AG09319 (cell line): ENCODE measurements around the gene TOP3B.
A peak's percentile ranks its signal among the peaks of the same experiment; 100 is the strongest.

ENCODE experiments used
- DNase-seq: peaks from one replicate; pipeline ENCODE4 v3.0.0-alpha.2; 2010; ENCODE audit warnings: low read depth; ENCODE audit errors: extremely low read depth
- CTCF ChIP-seq: IDR thresholded peaks from 2 replicates; pipeline ENCODE4 v1.5.1; 2011; ENCODE audit warnings: low read depth, mild to moderate bottlenecking, inconsistent platforms, low read length, moderate library complexity

The TOP3B gene

DNA sequence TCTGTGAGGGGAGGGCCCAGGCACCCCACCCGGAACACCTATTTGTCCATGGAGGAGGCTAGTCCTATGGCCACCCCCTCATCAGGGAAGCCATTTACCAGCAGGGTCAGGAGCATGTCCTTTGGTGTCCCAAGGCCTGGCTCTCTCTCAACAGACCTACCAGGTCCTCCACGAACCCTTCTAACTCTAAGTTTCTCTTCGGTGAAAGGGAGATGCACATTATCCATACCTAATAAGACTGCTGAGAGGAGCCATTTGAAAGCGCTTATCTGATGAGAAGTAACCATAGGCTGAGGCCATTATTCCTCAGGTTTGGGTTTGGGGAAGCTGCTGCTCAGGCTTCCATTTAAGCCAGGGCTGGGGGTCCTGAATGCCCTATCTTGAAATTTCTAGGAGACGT lies 9.2 kb upstream of the TOP3B start:
- DNase-seq, result no peak
- no peak for TF ChIP-seq CTCF

DNA sequence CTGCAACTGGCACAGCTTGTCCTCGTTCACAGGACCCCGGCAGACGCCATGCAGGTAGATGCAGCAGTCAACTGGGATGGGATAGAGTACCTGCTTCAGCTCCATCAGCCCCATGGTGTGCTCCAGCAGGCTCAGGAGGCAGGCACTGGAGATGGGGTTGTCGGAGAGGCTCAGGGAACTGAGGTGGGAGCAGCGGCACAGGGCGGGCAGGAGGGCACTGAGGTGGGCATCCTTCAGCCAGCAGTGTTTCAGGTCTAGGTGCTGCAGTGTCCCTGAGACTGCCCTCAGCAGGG lies 8.7 kb upstream of the TOP3B start:
- TF ChIP-seq CTCF, result no peak

DNA sequence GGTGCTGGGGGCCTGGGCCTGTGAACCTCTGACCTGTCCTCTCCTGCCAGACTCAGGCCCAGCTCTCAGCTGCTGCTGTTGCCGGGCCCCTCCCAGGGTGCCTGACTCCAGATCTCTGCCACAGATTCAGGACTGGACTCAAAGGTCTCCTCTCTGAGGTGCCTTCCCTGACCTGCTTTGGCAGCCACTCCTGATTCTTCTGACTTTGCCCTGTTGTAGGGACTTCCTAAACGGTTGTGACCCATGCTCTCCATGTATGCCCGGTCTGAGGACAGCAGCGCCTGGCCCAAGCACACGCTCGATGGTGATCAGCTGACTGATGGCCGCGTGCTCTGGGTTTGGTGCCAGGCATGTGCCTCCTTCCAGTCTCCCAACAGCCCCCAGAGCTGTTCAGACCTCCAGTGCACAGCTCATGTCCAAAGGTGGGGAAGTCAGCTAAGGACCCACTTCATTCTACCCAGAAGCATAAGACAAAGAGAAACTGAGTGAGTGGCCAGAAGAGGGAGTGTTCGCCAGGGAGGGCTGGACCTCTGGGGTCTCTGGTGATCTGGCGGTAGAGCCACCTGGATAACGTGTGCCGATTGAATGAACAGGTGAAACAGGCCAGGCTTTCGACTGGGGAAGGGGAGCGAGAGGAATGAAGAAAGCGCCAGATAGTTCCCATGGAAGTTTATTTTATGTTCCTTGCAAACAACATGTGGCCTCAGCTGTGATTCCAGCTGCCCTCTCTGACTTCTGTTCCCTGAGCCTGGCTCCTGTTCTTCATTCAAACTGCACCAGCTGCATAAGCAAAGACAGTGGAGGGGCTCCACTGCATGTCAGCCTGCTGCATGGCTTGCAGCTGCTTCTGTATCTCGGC lies 8.1 kb upstream of the TOP3B start:
- DNase-seq, result no peak
- no peak for TF ChIP-seq CTCF

More for the DNA sequence above, 8.7 kb upstream of the TOP3B start:
- DNase-seq, result no peak

GRCh38 chr22:21989049-21989448 lies 6.5 kb upstream of the TOP3B start:
- no peak for TF ChIP-seq CTCF
- DNase-seq, result no peak

- DNase-seq, result no peak
- no peak for TF ChIP-seq CTCF
These were observed 2.6 kb upstream of the TOP3B start for GRCh38 chr22:21985214-21985613.

DNA sequence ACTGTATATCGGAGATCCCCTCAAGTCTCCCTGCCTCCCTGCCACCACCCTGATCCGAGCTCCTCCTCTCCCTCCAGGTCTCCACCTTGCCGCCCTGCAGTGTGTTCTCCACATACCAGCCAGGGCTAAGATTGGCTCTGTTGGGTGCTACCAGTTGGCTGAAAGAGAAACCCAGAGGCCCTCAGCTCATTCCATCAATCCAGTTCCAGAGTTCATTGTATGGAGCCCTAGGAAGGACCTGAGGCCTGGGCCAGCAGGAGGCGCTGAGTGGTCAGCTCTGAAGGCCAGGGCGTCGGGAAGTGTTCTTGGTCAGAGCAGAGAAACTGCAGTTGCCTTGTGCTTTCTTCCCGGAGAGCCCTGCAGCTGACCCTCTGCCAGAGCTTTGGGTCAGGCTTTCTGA lies 2.2 kb upstream of the TOP3B start:
- DNase-seq, result no peak
- TF ChIP-seq CTCF, result peak; percentile 26

DNA sequence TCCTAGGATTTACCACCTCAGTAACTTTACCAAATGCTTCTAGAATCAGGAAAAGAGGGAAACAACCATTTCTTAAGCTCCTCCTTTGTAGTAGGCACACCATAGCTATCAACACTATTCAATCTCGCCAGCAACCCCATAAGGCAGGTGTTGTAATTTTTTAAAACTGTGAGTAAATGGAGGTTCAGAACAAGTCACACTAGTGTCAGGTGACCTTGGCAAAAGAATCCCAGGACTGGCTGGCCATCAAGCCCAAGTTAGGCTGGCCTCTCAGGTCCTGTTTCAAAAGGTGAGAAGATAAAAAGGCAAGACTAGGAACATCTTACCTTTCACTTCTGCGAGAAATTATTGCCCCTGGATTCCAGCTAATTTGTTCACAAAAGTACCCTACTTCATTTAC lies 713 bp downstream of the TOP3B start:
- no peak for TF ChIP-seq CTCF
- DNase-seq, result no peak
